HG02763 (cell line): ENCODE results near the gene MEP1A.
"Not testable (repeated sequence)": the region's sequence is repeated elsewhere in the genome, so short reads cannot be mapped to it uniquely, and the experiment has no call there.

ENCODE experiments used
- ATAC-seq: cut with Tn5 transposase; IDR thresholded peaks from one replicate; pipeline ENCODE4 v1.9.1; 2021; ENCODE audit warnings: mild to moderate bottlenecking, moderate library complexity; ENCODE audit not compliant: unreplicated experiment

Gene MEP1A

DNA sequence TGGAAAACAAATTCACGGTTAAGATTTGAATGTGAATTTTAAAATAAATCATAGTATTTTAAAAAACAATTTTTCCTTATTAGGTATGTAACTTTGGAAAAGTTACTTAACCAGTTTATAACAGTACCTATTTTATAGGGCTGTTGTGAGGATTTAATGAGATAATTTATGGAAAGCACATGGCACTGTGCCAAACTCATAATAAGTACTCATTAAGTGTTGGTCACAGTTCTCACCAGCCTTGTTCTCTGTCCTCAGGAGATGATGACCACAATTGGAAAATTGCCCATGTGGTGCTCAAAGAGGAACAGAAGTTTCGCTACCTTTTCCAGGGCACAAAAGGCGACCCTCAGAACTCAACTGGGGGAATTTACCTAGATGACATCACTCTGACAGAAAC lies 39.6 kb downstream of the MEP1A start:
- ATAC-seq = no peak

DNA sequence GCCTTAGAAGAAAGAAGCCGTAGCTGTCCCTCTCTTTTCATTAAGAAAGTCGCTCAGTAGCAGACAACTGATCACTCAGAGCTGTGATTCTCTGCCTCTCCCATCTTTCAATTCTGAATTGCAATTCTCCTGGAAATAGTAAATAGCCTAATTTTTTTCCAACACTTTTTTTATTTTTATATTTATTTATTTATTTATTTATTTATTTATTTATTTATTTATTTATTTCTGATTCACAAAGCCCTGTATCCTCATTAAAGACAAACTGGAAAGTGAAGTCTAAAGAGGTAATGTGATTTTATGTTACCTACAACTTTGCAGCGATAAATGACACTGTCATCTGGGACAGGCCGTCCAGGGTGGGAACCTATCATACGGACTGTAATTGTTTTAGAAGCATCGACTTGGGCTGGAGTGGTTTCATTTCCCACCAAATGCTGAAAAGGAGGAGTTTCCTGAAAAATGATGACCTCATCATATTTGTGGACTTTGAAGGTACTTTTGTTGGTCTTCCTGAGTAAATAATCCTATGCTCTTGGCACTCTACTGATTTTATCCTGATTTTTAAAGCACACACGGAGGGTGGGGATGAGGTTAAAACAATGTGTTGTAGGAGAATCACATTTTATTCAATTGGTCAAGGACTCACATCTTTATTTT lies 41.2 kb downstream of the MEP1A start:
- not testable (repeated sequence) for ATAC-seq

DNA sequence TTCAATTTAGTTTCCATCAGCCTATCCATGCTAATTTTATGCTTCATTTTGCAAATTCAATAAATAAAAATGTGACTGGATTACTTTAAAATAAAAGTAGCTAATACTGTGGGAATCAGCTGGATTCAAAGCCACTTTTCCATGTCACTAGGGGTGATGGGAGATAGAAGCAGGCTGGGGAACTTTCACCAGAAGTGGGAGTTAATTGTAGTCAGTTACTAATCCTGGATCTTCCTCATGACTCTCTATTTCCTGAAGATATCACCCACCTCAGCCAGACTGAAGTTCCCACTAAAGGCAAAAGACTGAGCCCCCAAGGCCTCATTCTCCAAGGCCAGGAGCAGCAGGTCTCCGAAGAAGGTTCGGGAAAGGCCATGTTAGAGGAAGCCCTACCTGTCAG lies 41.8 kb downstream of the MEP1A start:
- not testable (repeated sequence) for ATAC-seq

DNA sequence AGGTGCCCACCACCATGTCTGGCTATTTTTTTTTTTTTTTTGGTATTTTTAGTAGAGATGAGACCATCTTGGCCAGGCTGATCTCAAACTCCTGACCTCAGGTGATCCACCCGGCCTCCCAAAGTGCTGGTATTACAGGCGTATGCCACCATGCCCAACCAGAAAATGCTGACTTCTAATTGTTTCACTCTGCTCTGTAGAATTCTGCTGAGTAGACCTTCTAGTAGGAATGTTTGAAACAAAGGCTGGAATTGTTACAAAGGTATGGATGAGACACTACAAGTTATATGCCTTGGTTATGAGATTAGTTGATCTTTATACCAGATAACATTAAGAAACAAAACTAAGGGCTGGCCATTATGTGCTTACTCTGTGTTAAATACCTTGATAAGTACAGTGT lies 44.8 kb downstream of the MEP1A start:
- no peak for ATAC-seq

DNA sequence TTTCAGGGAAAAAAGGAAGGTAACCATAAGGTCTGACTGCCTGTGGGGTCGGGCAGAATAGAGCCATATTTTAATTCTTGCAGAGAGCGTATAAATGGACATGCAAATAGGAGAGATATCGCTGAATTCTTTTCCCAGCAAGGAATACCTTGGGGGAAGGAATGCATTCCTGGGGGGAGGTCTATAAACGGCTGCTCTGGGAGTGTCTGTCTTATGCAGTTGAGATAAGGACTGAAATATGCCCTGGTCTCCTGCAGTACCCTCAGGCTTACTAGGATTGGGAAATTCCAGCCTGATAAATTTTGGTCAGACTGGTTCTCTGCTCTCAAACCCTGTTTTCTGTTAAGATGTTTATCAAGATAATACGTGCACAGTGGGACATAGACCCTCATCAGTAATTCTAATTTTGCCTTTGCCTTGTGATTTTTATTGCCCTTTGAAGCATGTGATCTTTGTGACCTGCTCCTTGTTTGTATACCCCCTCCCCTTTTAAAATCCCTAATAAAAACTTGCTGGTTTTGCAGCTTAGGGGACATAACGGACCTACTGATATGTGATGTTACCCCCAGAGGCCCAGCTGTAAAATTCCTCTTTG lies 49.2 kb downstream of the MEP1A start:
- ATAC-seq = not testable (repeated sequence)

DNA sequence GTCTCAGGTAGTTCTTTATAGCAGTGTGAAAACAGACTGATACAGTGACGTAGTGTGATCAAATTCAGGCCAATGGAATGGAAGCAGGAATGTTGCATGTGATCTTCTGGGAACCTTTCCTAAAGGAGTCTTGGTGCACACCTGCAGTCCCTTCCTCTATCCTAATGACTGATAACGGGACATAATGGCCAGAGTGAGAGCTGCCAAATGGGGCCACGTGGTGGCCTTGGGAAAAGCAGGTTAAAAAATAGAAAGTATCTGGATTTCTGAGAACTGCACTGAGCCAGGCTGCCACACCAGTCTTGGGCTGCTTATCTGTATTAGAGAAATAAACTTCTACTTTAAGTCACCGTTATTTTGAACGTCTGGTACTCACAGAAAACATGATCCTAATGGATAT lies 51.9 kb downstream of the MEP1A start:
- ATAC-seq = no peak

DNA sequence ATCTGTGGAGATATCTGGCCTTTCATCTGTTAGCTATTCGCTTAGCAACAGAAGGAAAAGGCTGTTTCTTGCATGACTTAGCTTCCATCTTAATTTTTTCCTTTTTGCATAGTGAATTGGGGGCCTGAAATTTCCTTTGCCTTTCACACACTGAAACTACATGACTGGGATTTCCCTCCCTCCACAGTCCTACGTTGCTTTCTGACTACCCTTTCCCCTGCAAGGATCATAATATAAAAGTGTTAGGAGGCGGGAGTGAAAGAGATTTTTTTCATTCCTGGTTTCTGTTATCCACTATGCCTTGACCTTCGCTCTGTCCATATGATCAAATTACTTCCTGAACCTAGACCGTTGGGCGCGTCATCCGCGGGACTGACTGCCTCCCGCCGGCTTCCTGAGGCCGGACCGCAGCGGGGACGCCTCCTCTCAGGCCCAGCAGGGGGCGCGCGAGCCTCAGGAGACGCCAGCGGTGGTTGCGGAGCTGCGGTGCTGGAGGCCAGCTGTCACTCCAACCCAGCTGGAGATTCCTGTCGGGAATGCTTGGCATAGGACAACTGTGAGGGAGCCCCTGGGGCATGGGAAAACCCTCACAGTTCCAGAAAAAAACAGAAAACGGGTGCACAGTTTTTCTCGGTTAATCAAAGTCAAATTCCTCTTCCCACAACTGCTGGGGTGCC lies 55.6 kb downstream of the MEP1A start:
- peak; percentile 90 for ATAC-seq

DNA sequence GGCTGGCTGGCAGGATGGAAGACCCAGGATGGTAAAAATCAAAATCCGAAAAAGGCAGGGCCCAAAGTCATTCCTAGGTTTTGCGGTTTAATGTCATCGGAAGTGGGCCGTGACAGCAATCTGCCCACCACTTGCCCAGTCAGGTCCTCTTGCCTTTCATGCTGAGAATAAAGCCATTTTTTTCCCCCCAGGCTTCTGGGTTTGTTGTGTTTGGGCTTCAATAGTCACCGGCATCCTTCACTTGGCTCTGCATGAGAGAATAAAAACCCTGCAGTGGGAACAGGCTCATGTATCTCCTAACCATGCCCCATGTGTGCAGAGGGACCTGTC lies 56.1 kb downstream of the MEP1A start:
- ATAC-seq = no peak

DNA sequence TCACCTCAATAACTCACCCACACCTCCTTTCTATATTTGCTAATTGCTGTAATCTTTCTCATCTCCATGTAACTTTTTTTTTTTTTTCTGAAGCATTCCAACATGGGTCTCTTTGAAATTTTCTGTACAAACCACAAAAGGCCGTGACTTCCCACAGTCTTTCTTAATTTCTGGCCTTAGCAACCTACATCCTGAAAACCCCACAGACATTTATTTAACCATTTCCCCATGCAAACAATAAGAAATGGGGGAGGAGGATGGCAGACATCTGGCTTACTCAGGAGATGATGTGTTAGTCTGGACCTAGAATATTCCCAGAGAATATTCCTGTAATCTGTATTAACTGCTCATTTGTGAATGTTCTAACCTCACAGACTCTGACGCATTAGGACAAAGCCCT lies 57.6 kb downstream of the MEP1A start:
- no peak for ATAC-seq

DNA sequence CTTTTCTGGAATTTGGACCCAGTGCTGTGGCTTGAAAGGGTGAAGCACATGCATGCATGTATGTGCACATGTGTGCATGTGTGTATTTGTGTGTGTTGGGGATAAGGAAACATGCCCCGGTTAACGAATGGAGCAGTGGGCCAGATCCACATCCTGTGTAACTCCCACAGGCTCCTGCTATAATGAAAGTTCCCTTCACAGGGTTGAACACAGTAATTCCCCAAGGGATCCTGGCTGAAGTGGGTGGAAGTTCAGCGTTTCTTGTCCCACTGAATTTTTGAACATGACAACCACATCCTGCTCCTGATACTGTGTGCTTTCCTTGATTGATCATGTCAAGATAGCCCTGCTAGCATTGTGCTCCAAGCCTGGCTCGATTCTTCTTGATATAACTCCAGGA lies 58.4 kb downstream of the MEP1A start:
- not testable (repeated sequence) for ATAC-seq

DNA sequence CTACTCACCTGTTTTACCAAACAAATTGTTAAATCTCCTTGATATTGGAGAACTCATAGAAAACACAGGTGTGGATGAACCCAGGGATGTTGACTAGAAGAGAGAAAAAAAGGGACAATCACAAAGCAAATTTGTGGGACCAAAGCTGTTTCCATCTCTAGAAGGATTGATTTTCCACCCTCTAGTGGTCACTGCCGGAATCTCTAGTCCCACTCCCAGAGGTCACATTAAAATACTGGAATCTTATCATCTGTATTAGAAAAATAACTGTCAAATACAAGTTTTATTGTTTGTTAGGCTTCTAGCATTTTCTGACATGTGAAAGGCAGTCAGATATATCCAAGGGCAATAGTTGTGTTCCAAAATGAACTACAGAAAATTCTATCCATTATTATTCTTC lies 62.8 kb downstream of the MEP1A start:
- ATAC-seq = not testable (repeated sequence)

DNA sequence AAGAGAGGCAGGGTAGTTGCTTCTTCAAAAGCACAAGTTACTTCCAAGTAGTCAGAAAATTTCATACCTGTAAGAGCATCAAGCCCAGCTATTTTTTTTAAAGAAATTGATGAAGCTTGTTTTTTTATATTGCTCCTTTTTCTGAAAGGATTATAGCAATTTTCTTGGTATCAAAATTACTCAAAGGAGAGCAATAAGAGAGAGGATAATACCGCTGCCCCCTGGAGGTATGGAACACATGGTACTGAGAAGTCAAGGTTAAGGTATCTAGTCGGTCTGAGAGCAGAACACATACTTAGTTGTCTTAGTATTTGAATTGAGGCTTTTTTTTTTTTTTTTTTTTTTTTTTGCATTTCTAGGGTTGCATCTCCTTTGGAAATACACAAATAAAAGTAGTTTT lies 69.2 kb downstream of the MEP1A start:
- no peak for ATAC-seq

DNA sequence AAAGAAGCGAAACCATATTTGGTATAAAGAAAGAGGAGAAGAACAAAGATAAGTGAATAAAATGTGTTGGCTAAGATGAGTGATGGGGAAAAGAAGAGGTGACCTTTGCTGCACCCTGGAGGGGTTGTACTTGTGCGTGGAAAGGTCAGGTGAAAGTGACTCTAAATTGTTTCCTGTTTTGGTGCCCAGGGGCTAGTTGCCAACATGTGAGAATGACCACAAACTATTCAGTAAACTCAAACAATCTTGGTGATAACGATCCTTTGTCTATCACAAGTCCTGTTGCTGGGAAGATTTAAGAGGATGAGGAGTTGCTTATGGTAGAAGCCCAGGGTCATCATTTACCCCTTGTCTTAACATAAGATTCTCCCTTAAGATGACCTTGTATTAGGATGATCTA lies 70.6 kb downstream of the MEP1A start:
- no peak for ATAC-seq

DNA sequence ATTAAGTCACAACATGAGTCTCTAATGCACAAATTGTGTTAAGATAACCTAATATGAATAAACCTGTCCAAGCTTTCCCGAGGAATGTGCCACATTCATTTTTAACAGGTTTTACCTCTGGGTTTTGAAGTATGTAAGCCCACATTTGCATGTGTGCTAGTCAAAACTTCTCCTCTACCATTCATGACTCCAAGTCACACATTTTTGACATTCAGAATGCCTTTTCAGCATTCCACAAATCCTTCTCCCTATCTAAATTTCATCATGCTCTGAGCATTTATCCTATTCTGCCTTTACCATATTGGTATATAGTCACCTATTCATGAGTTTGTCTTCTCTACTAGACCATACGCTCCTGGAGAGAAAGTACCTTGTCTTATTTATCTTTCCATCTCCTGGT lies 72.0 kb downstream of the MEP1A start:
- no peak for ATAC-seq

DNA sequence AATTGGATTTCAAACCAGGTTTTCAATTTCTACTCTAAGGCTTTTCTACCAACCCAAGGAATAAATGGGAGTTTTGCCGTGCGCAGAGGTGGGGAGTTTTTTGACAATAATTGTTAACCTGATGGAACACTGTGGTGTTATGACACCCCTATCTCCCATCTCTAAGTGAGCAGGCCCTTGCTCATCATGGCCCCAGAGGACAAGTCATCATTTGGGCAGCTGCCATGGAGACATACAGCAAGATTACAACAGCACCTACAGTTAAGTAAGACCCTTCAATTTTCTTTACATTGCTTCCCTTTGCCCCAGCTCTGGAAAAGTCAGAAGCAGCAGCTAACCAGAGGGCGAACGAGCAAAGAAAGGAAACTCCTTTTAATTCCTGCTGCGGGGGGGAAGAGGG lies 74.2 kb downstream of the MEP1A start:
- ATAC-seq = no peak

DNA sequence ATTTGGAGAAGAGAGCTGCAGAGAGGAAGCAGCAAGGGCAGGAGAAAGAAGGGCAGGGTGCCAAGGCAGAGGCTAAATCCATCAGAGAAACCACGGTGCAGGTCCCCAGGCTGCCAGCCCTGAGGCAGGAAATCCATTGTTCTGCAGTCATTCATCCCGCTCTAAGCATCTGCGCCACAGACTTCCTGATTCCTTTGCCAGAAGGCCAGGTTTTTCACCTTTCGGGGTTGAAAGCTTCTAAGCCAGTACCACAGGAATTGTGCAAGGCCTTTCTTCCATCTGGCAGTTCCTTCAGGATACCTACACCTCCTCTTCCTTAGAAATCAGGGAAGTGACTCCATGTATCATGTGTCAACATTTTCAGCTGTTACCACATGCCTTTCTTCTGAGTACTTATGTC lies 82.9 kb downstream of the MEP1A start:
- ATAC-seq = no peak

DNA sequence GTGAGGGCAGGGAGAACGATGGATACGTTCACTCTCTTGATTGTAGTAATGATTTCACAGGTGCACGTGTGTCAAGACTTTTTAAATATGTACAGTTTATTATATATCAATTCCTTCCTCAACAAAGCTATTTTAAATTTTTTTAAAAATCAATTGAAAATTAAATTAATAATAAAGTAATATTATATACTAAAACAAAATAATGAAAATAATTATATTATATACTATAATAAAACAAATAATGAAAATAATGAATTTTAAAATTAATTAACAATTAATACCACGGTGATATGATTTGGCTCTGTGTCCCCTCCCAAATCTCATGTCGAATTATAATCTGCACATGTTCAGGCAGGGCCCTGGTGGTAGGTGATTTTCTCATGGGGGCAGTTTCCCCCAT lies 85.8 kb downstream of the MEP1A start:
- ATAC-seq = no peak

DNA sequence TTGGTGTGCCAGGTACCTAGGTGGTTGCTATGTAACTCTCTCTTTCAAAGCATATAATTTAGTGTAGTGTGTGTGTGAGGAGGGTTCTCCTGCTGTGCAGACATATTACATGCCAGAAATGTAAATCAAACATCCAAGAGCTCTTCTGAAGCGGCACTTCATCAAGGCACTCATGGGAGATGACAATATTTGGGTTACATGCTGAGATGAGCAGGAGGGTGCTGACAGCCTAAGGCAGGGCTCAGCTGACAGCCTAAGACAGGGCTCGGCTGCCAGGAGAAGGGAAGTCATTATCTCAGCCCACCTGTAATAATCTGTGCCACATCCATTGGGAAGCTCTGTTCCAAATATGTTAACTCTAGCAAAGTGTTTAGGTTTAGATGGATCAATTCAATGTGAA lies 89.5 kb downstream of the MEP1A start:
- no peak for ATAC-seq

DNA sequence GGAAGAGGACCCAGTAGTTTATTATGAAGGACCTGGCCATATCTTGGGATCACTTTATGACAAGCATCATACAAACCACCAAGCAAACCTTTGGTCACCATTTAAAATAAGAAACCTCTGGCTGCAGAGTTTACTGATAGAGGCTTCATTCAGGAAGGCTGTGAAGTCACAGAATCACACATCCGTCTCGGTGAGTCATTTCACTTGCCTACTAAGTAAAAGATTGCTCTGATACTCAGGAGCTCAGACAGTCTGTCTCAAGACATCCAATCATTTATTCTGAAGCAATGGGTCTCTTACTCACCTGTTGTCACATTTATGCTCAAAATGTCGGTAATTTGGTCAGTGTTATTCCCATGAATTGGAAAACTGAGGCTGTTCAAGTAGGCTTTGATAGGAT lies 94.8 kb downstream of the MEP1A start:
- no peak for ATAC-seq

DNA sequence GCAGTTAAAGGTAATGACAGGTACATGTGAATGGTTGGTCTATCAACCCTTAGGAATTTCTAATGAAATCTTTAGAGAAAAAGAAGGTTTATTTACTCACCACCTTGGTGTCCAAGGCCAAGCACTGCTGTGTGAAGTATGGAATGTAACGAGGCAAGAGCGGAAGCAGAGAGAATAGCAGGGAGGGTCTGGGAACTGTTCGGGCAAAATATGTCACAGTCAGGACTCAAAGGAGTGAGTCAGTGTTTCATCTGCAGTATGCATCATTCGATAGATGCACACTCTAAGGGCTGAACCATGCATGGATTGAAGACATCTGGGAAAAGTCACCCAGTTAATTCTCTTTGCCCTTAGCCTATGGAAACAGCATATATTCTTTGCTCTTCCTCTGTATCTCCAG lies 95.4 kb downstream of the MEP1A start:
- no peak for ATAC-seq
